ENCODE data around the gene ESPNL. TPM values are rescaled to one million over a fixed set of nuclear protein-coding genes. Genes with fewer than 3 reads are reported as not detected.

Gene ESPNL
- total RNA-seq, 2 experiments from 2014 or later: not detected

DNA sequence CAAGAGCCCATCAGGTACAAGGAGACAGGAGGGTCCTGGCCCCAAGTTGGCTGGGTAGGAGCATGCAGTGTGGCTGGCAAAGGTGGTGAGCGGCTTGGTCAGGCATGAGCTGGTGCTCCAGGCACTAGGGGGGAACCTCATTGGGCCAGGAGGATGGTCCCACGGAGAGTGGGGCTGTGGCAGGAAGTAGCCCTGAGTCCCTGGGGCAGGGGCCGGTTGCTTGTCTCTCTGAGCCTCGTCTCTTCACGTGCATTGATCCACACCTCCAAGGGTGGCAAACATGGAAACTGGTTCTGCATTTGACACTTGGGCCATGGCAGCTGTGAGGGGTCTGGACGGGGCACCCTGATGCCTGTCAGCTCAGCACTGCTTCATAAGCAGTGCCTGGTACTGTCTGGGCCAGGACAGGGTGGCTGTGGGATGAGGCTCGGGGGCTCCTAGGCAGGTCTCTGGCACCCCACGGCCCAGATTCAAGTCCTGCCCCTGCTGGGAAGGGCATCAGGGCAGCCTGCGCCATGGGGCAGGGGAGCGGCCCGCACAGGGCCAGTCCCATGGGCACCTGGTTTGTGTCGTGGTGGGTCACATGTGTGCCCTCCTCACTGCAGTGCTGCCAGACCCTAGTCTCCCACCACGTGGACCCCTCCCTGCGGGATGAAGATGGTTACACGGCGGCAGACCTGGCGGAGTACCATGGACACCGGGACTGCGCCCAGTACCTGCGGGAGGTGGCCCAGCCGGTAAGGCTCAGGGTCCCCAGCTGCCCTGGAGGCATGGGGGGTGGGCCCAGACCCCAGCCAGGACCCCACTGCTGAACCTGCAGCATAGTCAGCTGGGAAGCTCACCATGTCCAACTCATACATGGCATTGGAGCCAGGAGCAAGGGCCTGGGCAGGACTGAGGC is 16.4 kb downstream of the ESPNL start:
- no peak overlapping the region for H3K27ac ChIP-seq (ENCODE audit: low read depth in 1 of 2, low read length in 2 of 2)
- ATAC-seq (ENCODE audit: poor library complexity) (no peak), DNase-seq (peak in 1 of 14 experiments; percentile 4)
- Mint-ChIP-seq H3K27me3 (peaks cover 5% of the 10 kb centered on the region), H3K36me3 (ENCODE audit: low read depth) (no peaks in the 10 kb centered on the region), H3K4me3 (no peak overlapping the region), H3K4me1 (ENCODE audit: low read depth) (no peaks in the 10 kb centered on the region), H3K9me3 (no peaks in the 10 kb centered on the region), H3K27ac (no peak overlapping the region)
- H3K9me3 ChIP-seq (ENCODE audit: control insufficient read depth in 1 of 2, insufficient read depth in 1 of 2, low read length in 2 of 2): peaks cover 9 to 33% of the 10 kb centered on the region in 2 experiments
- POLR2A ChIA-PET: no interaction called here
- H3K4me1 ChIP-seq (ENCODE audit: insufficient read depth, low read length): no peaks in the 10 kb centered on the region
- no peaks in the 10 kb centered on the region for H3K36me3 ChIP-seq (ENCODE audit: insufficient read depth, low read length)
- CTCF ChIA-PET: no interaction called here
- TF ChIP-seq, protein P1, sequence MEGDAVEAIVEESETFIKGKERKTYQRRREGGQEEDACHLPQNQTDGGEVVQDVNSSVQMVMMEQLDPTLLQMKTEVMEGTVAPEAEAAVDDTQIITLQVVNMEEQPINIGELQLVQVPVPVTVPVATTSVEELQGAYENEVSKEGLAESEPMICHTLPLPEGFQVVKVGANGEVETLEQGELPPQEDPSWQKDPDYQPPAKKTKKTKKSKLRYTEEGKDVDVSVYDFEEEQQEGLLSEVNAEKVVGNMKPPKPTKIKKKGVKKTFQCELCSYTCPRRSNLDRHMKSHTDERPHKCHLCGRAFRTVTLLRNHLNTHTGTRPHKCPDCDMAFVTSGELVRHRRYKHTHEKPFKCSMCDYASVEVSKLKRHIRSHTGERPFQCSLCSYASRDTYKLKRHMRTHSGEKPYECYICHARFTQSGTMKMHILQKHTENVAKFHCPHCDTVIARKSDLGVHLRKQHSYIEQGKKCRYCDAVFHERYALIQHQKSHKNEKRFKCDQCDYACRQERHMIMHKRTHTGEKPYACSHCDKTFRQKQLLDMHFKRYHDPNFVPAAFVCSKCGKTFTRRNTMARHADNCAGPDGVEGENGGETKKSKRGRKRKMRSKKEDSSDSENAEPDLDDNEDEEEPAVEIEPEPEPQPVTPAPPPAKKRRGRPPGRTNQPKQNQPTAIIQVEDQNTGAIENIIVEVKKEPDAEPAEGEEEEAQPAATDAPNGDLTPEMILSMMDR (IDR thresholded peaks at IDR 0.05): no peak
- no peak overlapping the region for H3K4me3 ChIP-seq (ENCODE audit: low read length)
- H3K27me3 ChIP-seq (ENCODE audit: control insufficient read depth in 1 of 2, insufficient read depth in 2 of 2, low read length in 2 of 2): peaks cover 3% of the 10 kb centered on the region in 2 experiments
- intact Hi-C loops (cut with DNase I, micrococcal nuclease): no loop called here

DNA sequence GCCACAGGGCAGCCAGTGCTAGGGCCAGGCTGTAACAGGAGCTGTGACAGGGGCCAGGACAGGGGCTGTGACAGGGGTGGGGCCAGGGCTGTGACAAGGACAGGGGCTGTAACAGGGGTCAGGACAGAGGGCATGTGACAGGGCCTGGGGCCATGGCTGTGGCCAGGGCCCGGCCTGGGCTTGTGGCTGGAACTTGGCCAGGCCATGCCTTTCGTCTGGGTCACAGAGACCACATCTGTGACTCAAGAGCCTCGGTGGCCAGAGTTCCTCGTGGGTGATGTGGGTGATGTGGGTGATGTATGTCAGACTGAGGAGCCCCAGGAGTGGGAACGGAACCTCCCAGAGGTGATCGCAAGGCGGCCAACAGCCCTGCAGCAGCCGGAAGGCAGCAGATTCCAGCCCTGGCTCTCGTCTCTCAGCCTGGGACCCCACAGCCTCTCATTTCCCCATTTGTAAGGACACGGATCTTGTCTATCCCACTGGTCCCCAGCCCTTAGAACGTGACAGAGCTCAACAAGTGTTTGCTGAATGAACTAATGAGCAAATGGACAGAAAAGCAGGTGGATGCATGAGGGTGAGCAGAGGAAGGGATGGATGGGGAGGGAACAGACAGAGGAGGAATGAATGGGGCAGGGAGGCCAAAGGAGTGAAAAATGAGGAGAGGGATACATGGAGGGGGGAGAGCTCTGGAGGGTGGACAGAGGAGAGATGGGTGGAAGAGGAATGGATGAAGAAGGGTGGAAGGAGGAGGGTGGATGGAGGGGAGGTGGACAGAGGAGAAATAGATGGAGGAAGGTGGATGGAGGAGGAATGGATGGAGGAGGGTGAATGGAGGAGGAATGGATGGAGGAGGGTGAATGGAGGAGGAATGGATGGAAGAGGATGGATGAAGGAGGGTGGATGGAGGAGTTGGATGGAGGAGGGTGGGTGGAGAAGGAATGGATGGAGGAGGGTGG is 17.3 kb downstream of the ESPNL start:
- H3K9me3 ChIP-seq (ENCODE audit: control insufficient read depth in 1 of 2, insufficient read depth in 1 of 2, low read length in 2 of 2): peaks cover 5 to 33% of the 10 kb centered on the region in 2 experiments
- intact Hi-C loops (cut with DNase I, micrococcal nuclease): no loop called here
- H3K36me3 ChIP-seq (ENCODE audit: insufficient read depth, low read length): no peaks in the 10 kb centered on the region
- Mint-ChIP-seq H3K27me3 (peaks cover 5% of the 10 kb centered on the region), H3K4me3 (no peak overlapping the region), H3K36me3 (ENCODE audit: low read depth) (no peaks in the 10 kb centered on the region), H3K9me3 (no peaks in the 10 kb centered on the region), H3K27ac (no peak overlapping the region), H3K4me1 (ENCODE audit: low read depth) (no peaks in the 10 kb centered on the region)
- POLR2A ChIA-PET: no interaction called here
- TF ChIP-seq, protein P1 (IDR thresholded peaks at IDR 0.05): no peak
- DNase-seq (no peak), ATAC-seq (ENCODE audit: poor library complexity) (no peak)
- H3K4me1 ChIP-seq (ENCODE audit: insufficient read depth, low read length): no peaks in the 10 kb centered on the region
- no peak overlapping the region for H3K27ac ChIP-seq (ENCODE audit: low read depth in 1 of 2, low read length in 2 of 2)
- H3K27me3 ChIP-seq (ENCODE audit: control insufficient read depth in 1 of 2, insufficient read depth in 2 of 2, low read length in 2 of 2): peaks cover 3% of the 10 kb centered on the region in 2 experiments
- CTCF ChIA-PET: no interaction called here
- H3K4me3 ChIP-seq (ENCODE audit: low read length): no peak overlapping the region

DNA sequence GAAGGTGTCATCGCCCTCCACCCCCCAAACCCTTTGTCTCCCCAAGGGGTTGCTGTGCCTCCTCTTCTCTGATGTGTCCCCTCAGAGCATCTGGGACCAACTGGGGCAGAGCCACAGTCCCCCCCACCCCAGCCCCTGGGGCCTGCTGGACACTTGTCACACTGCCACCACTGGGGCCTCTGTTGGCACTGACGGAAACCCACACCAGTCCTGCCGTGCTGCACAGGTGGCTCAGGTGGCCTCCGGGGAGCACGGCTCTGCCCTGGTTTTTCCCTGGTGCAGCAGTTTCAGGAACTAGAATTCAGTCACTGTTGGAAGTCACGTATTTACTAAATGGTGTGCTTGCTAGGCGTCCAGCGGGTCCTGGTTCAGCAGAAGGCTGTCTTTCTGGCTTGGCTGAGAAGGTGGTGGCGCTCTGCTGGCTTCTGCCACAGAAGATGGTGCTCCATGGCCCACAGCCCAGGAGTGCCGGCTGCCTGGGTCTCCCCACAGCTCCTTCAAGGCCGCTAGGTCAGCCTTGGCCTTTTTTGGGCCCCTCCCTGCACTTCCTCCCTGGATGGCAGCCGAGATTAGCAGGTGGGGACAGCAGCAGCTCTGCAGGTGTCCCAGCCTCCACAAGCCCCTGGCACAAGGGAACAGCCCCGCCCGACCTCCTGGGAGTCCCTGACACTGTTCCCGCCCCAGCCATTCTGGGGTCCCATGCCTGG is 19.8 kb downstream of the ESPNL start:
- H3K27me3 ChIP-seq (ENCODE audit: control insufficient read depth in 1 of 2, insufficient read depth in 2 of 2, low read length in 2 of 2): peaks cover 3% of the 10 kb centered on the region in 2 experiments
- POLR2A ChIA-PET: no interaction called here
- Mint-ChIP-seq H3K27ac (no peak overlapping the region), H3K4me3 (no peak overlapping the region), H3K36me3 (ENCODE audit: low read depth) (no peaks in the 10 kb centered on the region), H3K9me3 (no peaks in the 10 kb centered on the region), H3K4me1 (ENCODE audit: low read depth) (no peaks in the 10 kb centered on the region), H3K27me3 (peaks cover 5% of the 10 kb centered on the region)
- no peak overlapping the region for H3K27ac ChIP-seq (ENCODE audit: low read depth in 1 of 2, low read length in 2 of 2)
- H3K4me3 ChIP-seq (ENCODE audit: low read length): no peak overlapping the region
- TF ChIP-seq, protein P1 (IDR thresholded peaks at IDR 0.05): no peak
- ATAC-seq (ENCODE audit: poor library complexity) (no peak), DNase-seq (no peak)
- H3K36me3 ChIP-seq (ENCODE audit: insufficient read depth, low read length): no peaks in the 10 kb centered on the region
- intact Hi-C loops (cut with DNase I, micrococcal nuclease): no loop called here
- CTCF ChIA-PET: no interaction called here
- H3K4me1 ChIP-seq (ENCODE audit: insufficient read depth, low read length): no peaks in the 10 kb centered on the region
- peaks cover 0 to 17% of the 10 kb centered on the region in 2 experiments for H3K9me3 ChIP-seq (ENCODE audit: control insufficient read depth in 1 of 2, insufficient read depth in 1 of 2, low read length in 2 of 2)
